SK-N-MC (cell line): ENCODE results near the gene PLEK.
"Not testable (repeated sequence)": the region's sequence is repeated elsewhere in the genome, so short reads cannot be mapped to it uniquely, and the experiment has no call there.

Experiments
- EZH2 ChIP-seq: fragments of 200-600 bp; sonication (generic); IDR thresholded peaks from one replicate; pipeline ENCODE4 v1.6.1; 2017; ENCODE audit warnings: antibody characterized with exemption
- FOXP2 ChIP-seq: optimal IDR thresholded peaks from 2 replicates; pipeline ENCODE3; 2011; ENCODE audit warnings: mild to moderate bottlenecking, moderate library complexity; ENCODE audit not compliant: insufficient read depth; ENCODE audit errors: extremely low read length, control extremely low read depth
- POLR2AphosphoS5 ChIP-seq: IDR thresholded peaks from 2 replicates; pipeline ENCODE4 v1.6.1; 2012; ENCODE audit warnings: mild to moderate bottlenecking, low read depth, low read length, borderline replicate concordance

- not testable (repeated sequence) for TF ChIP-seq EZH2, POLR2AphosphoS5, FOXP2
Measured at GRCh38 chr2:68378779-68379178, 13.7 kb downstream of the PLEK start.
